Putamen (tissue), 1 donor: ENCODE results near the gene LIN52.
A peak's percentile ranks its signal among the peaks of the same experiment; 100 is the strongest.

Experiments used
- DNase-seq: peaks from one replicate; pipeline ENCODE4 v3.0.0-alpha.2; 2016; ENCODE audit warnings: low spot score

The LIN52 gene

DNA sequence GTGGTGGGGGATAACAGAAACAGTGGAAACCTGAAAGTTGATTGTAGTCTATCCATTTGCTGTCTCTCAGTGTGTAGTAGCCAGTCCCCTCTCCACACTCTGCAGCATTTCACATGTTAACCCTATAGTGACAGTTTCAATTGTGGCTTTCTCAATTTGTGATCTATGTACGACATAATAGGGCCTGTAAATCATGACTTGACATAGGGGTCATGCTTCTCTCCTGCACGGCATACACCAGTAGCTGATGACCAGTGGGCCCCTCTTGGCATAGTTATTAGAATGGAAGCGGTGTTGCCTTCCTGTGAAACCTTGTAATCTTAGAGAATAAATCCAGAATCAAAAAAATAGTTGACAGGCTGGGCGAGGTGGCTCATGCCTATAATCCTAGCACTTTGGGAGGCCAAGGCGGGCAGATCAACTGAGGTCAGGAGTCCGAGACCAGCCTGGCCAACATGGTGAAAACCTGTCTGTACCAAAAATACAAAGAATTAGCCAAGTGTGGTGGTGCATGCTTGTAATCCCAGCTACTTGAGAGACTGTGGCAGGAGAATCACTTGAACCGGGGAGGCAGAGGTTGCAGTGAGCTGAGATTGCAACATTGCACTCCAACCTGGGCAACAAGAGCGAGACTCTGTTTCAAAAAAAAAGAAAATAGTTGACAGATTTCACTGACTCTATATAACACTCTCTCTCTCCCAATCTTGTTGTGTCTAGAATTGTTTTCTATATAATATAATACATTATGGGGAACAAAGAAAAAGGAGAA is 109.9 kb downstream of the LIN52 start:
- DNase-seq = no peak

- no peak for DNase-seq
Measured at GRCh38 chr14:74195623-74196022, 110.9 kb downstream of the LIN52 start.

DNA sequence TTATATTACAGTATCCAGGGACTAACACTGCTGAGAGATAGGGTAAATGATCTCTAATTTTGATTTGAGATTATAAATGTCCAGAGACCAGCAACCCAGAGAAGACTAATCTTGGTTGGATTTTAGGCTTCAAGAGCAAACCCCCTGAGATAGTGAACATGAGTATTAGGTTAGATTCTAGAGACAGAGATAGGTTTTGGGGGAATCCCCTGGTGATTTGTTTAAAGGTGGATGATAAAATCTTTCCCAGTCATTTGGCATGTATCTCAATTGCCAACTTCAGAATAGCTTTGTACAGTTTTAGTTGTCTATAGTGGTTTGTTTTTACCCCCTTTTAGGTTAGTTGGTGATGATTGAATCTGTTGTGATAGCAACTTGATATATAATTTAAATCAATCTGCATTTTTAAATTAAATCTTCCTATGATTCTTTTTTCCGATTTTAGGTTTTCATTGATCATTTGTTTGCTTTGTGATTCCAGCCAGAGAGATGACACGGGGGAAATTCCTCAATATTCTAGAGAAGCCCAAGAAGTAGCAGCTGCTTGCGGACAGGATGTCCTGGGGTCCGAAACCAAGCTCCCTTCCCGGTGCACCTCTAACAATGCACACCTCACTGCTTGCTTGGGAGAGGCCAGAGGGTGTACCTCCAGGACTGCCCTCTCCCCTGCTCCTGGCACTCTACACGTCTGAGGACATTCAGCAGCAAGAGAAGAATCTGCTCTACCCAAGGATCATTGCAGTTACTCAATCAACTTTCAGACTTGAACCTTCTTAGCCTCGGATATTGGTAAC is 113.9 kb downstream of the LIN52 start:
- no peak for DNase-seq

DNA sequence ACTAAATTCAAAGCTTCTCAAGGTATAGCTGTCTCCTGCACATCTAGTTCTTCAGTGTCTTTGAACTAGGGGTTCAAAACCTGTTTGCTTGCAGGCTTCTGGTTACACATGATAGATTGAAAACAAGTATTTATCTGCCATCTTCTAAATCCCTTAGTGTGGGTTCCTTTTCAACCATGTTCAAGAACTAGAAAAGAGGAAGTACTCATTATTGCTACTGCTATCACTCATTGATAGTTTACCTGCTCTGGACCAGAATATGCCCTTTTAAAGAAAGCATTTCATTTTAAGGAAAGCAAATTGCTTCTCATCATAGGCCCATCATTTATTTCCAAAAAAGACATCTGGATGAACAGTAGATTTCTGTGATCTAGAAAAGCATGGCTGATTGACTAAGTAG is 117.4 kb downstream of the LIN52 start:
- no peak for DNase-seq

DNA sequence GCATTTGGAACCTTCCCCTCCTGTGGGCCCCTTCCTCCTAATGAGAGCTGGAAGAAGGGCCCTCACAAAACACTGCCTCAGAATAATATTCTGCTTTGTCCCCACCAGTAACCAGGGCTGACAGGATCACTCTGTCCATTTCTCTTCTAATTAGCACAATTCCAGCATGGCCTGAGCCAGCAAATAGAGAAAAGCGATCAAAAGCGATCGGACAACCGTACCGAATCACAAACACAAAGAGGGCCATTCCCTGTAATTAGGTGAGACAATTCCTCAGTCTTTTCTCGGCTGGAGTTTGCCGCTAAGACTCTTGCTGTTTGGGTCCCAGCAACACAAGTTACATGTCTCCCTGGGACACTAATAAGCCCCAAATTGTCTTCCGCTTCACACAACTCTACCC is 118.9 kb downstream of the LIN52 start:
- DNase-seq = peak; percentile 20

- DNase-seq = peak; percentile 4
Measured at GRCh38 chr14:74204491-74204890, 119.7 kb downstream of the LIN52 start.

DNA sequence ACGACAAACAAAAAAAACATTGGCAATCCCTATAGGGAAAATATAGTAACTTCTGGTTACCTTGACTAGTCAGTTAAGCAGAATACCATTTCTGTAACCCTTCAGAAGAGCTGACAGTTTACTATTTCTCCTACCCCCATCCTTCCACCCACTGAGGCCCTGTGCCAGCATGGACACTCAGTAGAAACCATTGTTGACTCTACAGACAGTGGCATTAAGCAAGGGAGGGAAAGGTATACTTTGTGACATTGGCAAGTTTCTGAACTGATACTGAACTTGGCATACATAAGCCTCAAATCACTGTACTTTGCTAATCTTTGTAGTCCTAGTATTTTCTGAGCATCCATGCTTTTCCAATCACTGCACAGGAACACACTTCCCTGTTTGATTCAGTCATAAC is 121.1 kb downstream of the LIN52 start:
- no peak for DNase-seq

DNA sequence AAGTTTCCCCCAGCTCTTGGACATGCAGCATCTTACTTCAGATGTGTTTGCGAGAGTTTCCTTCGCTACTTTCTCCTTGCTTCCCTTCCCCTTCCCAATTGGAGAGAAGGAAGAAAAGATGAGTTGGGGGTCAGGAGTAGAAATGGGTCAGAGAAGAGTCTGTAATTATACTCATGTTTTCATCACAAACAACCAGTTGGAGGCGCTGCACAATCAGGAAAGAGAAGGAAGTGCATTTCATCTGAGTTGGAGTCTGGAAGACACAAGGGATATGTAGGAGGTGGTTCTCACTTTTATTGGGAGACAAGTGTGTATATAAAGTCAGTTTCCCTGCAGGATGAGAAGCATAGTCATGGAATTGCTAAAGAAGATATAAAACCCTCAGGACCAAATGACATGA is 123.2 kb downstream of the LIN52 start:
- no peak for DNase-seq

DNA sequence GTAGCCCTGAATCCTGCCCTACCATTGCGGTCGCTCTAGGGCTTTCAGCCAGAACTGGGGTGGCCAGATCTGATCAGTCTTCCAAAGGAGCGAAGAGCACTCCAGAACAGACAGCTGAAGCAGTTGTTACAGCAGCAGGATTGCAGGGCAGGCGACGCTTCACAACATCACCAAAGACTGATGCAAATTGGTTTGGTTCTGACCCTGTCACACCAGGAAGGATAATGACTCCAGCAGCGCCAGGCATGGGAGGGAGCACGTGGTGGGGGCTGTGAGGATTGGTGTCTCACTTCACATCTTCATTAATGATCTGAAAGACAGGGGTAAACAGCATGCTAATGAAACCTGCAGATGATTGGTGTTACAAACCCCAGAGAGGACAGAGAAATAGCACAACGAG is 123.9 kb downstream of the LIN52 start:
- no peak for DNase-seq

DNA sequence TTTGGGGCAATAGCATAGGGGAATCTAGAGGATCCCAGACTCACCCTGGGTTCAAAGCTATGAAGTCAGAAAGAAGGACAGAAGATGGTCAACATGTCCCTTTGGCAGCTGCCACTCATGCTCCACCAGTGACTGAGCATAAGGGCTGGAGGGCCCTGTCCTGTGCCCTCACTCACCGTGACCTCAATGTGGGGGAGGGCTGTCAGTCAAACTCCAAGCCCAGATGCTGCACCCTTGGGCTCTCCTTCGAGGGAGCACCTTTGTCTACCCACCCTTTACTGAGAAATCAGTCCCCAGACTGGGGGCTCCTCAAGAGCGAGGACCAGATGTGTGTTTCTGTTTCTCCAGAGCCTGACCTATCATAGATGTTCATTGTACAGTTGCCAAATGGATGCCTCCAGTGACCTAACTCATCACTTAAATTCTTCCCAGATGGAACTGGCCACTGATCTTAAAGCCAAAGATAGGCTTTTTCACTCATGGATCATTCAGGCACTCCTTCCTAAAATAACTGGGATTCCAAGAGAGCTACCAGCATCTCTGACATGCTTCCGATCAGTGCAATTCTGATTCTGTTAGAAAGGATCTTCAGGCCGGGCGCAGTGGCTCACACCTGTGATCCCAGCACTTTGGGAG is 127.3 kb downstream of the LIN52 start:
- no peak for DNase-seq

DNA sequence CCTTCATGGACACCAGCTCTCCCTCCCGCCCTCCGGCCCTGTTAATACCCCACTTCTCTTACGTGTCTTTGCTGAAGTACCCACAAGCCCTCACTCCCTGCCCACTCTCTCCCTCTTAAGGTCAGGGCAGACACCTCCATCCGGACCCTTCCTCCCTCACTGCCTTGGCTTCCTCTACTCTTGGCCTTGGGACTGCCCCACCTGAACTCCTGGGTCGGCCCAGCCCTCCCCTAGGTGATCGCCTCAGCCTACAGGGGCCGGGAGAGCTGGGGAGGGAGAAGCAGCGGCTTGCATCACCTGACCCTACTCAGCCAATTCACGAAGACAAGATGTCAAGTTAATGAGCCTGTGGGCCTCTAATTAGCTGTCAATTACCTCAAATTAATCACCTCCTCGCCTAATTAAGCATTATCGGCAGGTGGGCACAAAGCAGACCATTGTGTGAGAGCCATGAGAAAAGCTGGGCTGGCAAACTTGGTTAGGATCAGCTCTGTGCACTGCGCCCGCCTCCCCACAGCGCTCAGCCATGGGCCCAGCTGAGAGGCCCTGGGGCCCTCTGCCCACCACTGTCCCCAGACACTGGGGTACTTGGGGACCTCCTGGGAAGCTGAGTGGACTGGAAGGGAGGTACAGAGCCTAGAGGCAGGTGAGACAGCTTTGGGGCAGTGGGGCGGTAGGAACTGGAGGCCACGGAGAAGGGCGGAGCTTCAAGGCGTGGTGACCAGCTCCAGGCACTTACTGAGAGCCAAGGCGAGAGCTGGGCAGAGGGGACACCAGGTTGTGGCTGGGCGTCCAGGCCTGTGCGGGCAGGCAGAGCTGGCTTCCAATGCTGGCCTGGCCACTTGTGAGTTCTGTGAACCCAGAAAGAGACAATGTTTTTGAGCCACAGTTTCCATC is 129.4 kb downstream of the LIN52 start:
- no peak for DNase-seq

- DNase-seq = no peak
Measured at GRCh38 chr14:74216671-74217070, 131.9 kb downstream of the LIN52 start.

DNA sequence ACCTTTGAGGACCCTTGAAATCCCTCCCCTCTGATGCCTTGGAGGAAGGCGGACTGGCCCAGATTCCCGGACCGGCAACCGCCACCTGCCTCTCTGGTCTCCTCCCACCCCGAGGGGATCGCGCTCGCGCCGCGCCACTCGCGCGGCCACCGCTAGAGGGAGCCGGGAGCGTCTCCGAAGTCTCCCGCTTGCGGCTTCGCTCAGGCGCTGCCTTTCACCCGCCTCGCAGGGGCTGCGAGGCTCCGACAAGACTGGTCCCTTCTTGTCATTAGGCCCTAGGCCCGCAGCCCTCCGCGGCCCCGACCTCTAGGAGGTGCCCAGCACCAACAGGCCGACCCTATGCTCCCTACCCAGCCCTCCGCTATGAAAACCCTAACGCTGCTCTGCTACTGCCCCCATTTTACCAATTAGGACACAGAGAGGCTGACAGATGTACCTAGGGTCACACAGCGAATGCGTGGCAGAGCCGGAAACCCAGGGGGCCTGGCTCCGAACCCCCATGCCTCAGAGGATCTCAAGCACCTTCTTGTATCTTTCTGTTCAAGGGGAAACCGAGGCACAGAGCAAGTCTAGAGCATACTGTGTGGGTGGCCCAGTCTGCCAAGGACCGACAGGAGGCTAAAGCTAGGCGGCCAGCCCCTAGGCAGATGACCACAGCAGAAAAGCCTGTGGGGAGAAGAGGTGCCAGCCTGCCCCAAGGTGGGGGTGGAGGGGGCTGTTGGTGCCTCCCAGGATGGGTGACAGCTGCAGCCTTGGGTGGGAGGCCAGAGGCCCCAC is 133.1 kb downstream of the LIN52 start:
- peak; percentile 34 for DNase-seq

GRCh38 chr14:74218462-74218861 is 133.7 kb downstream of the LIN52 start:
- no peak for DNase-seq

- no peak for DNase-seq
Measured at GRCh38 chr14:74219277-74220205, 134.8 kb downstream of the LIN52 start.

- DNase-seq = no peak
Measured at GRCh38 chr14:74220991-74221390, 136.2 kb downstream of the LIN52 start.

DNA sequence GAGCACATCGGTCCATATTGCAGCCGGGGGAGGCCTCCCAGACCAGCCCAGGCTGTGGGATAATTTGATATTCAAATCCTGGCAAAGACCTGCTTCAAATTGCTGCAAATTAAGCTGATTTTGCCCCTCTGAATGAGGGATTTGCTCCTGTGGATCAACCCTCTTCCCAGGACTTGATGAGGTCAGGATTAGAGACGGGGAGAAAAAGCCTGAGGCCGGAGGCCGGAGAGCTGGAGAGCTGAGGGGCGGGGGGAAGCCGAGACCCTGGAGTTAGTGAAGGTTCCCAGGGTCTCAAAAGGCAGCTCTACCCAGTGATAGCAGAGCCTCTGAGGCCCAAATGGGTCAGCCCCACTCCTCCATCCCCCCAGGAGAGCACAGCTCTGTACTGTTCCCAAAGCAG is 137.0 kb downstream of the LIN52 start:
- DNase-seq = no peak

DNA sequence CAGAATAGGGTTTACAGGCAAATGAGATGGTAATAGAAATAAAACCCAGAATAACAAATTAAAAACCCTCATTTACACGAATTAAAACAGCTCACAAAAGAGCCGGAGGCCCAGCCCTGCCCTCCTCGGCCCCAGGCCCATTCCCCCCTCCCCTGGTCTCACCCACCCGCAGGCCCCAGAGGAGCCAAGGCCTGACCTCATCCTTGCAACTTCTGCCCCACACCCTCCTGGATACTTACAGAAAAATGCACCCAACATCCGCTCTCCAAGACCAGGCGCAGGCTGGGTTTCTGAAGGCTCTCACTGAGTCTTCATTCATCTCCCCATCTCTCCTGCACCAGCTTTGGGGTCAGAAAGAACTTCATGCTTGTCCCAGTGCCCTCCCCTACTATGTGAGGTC is 138.3 kb downstream of the LIN52 start:
- no peak for DNase-seq

DNA sequence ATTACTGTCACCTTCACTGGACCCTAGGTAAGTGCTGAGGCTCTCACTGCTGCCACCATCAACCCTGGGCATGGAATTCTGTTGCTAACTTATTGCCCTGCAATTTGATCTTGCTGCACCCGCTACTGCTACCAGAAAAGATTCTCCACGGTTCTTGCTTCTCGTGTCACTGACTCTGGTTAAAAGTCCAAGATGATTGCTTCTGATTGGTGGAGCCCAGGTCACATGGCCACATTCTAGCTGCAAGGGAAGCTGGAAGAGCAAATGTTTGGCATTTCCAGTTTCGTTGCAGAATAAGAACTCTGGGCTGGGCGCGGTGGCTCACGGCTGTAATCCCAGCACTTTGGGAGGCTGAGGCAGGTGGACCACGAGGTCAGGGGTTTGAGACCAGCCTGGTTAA is 147.0 kb downstream of the LIN52 start:
- DNase-seq = no peak

DNA sequence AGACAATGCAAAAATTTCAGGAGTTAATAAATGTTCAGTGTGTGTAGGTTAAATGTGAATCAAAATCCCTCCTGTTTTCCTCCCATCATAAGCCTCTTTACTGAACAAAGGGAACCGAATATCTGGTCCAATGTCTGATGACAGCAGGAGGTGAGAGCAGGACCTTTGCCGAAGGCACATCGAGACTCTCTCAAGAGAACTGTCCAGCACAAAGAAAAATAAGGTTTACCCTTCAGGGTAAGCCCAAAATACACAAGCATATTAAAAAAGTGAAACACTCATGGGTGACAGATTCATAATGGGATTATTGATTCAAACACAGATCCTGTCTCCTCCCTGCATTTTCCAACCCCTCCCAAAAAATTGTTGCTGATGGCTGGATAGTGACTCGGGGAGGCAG is 150.3 kb downstream of the LIN52 start:
- DNase-seq = no peak
